HG02763 (cell line): Measurements from ENCODE around the gene SLC45A1.

ENCODE experiments used
- ATAC-seq: cut with Tn5 transposase; IDR thresholded peaks from one replicate; pipeline ENCODE4 v1.9.1; 2021; ENCODE audit warnings: mild to moderate bottlenecking, moderate library complexity; ENCODE audit not compliant: unreplicated experiment

SLC45A1 gene

GRCh38 chr1:8334106-8334851 is 16.4 kb downstream of the SLC45A1 start:
- ATAC-seq: no peak

DNA sequence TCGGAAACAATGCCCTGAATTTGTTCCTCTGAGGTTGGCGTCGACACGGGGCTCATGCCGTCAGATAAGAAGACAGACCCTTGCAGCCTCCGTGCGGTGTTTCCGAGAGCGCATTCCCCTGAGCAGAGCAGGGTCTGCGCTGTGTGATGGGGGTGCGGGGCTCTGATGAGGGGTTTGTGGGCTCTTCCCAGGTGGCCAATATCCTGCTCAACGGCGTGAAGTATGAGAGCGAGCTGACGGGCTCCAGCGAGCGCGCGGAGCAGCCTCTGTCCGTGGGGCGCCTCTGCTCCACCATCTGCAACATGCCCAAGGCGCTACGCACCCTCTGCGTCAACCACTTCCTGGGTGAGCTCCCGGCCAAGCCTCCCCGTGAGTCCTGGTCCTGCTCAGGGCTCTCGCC is 17.3 kb downstream of the SLC45A1 start:
- no peak for ATAC-seq

DNA sequence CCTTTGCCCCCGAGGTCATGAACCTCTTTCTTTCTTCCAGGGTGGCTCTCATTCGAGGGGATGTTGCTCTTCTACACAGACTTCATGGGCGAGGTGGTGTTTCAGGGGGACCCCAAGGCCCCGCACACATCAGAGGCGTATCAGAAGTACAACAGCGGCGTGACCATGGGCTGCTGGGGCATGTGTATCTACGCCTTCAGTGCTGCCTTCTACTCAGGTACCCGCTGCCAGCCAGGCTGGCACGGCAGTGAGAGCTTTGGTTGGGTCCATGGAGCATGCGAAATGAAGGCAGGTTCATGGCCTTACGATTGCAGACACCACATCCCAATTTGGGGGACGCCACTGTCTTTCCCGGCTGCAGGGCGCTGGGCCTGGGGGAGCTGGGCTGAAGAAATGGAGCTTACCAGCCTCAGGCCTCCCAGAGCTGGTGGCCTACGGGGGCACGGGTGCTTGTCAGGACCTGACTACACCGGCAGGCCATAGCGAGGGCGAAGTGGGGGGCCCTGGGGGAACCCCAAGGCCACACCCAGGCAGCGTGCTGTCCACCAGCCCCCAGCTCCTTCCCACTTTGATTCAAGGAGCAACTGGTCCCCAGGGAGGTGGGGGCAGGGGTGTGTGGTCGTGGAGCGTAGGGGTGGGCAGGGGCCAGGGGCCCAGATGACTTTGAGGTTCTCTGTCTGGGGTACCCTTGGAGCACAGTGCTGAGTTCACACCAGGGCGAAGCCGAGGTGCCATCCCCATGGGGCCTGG is 20.0 kb downstream of the SLC45A1 start:
- ATAC-seq: no peak

- no peak for ATAC-seq
Observed at GRCh38 chr1:8338526-8339202, 20.8 kb downstream of the SLC45A1 start.

DNA sequence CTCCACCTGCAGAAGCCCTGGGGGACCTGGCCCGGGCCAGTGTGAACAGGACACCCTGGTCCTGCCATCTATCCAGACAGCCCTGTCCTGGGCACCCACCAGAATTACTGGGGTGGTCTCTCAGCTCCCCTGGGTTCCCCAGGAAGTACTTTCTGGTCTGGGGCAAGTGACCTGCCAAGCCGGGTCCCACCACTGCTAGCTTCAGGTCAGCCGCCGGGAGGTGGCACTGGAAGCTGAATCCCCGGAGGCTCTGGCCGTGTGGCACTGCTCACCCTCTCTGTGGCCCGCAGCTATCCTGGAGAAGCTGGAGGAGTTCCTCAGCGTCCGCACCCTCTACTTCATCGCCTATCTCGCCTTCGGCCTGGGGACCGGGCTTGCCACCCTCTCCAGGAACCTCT is 21.3 kb downstream of the SLC45A1 start:
- ATAC-seq: no peak

DNA sequence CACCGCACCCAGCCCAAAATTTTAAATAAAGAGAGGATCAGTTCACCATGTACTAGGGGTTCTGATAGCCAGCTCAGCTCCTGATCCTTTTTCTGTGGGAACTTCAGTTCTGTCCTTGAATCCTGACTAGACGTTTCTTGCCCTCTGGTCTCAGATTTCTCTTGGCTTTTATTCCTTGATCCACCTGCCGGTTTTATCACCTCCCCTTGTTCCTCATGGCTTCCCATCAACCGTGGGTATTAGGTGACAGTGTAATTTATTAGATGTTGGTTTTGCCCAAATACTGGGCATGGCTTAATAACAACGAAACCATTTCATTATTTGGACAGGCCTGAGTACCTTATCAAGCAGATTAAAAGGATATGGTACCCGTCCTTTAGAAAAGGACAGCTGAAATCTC is 22.5 kb downstream of the SLC45A1 start:
- no peak for ATAC-seq

GRCh38 chr1:8342325-8342724 is 24.4 kb downstream of the SLC45A1 start:
- ATAC-seq: no peak

DNA sequence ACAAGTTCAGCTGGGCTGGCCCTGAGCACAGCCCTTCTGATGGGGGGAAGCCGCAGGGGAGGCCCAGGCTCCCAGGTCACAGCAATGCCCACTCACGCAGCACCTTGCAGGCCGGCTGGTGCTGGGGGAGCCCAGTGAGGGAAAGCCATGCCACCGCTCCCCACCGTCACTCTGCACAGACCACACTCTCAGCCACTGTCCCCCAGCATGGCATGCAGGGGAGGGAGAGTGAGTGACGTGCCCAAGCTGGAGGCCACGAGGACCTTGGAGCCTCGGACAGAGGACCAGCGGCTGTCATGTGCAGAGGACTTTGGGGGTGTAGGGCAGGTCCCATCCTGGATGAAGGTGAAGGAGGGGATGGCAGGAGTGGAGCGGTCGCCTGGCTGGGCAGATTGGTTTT is 25.1 kb downstream of the SLC45A1 start:
- no peak for ATAC-seq

GRCh38 chr1:8343464-8344001 is 25.6 kb downstream of the SLC45A1 start:
- ATAC-seq: no peak

DNA sequence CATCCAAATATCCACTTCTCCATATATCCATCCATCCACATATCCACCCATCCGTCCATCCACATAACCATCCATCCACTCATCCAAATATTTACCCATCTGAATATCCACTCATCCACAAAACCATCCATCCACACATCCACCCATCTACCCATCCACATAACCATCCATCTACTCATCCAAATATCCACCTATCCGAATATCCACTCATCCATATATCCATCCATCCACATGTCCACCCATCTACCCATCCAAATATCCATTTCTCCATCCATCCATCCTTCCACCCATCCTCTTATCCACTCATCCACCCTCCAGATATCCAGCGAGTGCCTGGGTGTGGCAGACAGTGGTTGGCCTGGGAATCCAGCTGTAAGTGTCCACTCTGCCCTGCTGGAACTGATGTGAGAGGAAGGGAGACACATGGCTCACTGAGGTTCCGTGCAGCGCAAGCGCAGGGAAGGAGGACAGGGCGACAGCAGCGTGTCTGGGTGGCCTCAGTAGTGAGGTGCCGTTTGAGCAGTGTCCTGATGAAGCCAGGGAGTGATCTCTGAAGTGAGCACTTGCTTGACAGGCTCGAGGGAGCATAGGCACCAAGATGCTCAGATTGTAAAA is 27.1 kb downstream of the SLC45A1 start:
- no peak for ATAC-seq

DNA sequence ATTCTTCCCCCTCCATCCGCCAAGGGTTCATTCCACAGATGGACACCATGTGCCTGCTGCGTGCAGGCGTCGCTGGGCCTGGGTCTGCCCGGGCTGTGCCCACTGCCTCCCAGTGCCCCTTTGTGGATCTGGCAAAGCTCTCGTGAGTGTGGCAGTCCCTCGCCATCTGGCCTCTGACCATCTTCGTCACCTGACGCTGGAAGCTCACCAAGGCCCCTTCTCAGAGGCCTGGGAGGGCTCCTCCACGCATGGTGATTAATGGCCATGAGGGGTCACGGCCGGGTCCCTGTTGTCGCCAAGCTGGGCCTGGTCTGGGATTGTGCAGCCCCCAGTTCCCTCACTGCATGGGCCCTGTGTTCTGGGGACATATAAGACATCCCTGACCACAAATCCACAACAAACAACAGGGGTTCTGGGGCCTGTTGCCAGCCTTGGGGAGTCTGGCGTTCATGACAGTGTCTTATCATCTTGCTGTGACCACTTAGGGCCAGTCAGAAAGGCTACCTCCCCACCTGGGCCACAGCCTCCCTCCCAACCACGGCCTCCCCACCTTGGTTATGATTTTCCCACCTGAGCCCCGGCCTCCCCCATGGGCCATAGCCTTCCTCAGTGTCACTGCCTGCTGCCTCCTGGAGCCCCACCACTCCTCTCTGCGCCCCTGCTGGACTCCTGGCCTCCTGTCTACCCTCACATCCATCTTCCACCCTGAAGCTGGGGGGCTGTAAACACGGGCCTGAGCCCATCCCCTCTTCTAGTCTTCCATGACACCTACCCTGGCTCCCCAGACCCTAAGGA is 27.9 kb downstream of the SLC45A1 start:
- ATAC-seq: no peak

GRCh38 chr1:8347635-8348034 is 29.7 kb downstream of the SLC45A1 start:
- ATAC-seq: no peak

DNA sequence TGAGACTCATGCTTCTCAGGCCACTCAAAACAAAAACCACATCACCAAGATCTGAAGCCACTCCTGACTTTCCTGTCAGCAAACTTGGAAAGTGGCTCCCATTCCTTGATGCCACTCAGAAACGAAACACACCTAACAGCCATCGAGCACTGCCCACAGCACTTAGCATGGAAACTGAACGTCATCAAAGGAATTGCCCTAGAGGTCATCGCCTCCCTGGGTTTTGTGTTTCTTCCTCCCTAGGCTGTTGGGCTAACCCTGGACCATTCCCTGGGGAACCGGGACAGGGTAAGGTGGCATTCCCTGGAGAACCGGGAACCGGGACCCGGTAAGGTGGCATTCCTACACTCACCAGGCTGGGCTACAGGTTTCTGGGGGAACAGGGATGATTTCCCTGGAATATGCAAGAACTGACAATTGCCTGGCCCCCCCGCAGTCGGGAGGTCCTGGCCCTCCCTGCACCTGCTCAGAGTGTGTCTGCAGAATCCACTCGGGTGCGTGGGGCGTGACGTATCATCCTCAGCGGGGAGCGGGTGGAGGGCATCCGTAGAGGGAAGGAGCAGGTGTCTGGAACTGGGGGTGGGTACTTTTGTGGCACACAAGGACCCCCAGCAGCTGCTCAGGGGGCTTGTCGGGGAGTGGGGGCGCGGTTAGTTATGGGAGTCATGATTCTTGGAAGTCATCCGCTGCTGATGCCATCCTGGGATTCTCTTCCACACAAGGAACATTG is 30.3 kb downstream of the SLC45A1 start:
- ATAC-seq: no peak

- ATAC-seq: no peak
Observed at GRCh38 chr1:8348777-8349472, 31.0 kb downstream of the SLC45A1 start.

DNA sequence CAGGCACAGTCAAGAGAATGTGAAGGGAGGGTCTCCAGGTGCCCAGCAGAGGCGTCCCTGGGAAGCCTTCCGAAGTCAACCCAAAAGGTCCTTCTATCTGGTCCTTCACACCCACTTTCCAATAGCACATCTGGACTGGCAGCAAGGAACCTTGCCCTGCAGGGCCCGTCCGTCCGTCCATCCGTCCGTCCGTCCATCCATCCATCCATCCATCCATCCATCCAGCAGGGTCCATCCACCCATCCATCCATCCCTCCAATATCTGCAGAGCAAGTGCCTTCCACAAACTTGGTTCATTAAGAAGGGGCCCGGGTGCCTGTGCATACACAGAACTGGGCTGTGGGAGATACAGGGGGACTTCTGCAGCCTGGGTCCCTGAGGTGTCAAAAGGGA is 31.6 kb downstream of the SLC45A1 start:
- ATAC-seq: no peak

- no peak for ATAC-seq
Observed at GRCh38 chr1:8349961-8350360, 32.0 kb downstream of the SLC45A1 start.

DNA sequence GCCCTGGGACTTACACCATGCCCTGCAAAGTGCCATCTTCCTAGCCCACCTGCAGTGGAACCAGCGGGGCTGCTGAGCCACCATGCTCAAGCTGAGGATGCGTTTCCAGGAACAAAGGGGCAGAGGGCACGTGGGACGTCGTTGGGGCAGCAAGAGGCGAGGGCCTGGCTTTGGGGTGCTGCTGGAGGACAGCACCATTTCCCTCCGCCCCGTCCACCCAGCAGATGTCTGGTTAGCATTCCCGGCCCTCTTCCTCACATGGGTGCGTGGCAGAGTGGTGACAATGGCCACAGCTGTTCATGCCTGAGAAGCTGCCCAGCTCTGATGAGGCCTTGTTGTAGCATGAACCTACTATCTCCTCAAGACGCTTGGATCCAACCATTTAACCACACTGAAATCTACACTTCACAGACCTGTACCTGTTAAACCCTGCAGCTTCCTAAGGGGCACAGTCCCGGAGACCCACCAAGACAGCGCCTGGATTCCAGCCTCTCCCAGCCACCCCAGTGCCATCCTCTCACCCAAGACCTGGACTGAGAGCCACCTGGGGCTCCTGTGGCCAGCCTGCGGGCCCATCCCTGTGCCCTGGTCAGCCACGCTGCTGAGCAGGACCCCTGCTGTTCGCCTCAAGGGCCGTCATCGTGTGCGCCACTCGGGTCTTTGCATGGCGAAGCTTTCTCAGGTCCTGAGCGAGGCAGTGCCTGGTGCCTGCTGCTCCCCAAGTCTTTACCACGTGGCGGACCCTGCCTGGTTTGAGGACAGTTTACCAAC is 33.2 kb downstream of the SLC45A1 start:
- ATAC-seq: no peak

DNA sequence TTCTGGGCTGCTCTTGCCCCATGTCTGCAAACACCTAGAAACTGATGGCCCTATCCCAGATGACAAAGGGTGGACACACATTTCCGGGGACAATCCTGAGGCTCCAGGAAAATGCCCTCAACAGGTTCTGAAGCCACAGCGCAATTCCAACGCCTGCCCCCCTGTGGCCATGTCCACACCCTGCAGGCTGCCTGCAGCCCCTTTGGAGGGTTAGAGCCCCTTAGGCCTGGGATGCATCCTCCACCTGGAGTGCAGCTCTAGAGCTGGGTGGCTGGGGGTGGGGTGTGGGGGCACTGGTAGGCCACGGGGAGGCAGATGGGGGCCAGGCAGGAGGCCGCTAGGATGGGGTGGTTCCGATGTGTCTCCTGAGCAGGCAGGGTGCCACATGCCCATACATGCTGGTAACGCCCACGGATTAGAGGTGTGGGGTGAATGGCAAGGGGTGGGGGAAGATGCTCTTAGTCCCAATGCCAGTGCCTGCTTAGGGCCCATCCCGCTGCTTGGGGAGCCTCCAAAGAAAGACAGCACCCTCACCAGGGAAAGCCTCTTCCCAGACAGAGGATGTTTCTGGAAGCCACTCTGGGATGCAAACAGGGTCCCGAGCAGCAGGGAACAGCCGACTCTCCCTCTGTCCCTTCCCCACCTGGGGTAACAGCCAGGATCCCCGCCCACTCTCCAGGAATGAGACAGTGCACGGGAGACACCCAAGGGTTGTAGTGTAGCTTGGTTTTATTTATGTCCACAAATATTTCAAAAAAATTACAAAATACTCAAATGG is 34.0 kb downstream of the SLC45A1 start:
- ATAC-seq: no peak
